OCI-LY7 (cell line): ENCODE measurements around the gene IQGAP2. TPM values are rescaled to one million over a fixed set of nuclear protein-coding genes. Genes with fewer than 3 reads are reported as not detected.

Experiments
- BruUV-seq: library from RNA; stranded (reverse); fragments of 400-500 nt; replicated peaks from 2 replicates; lab custom pipeline; 2021; lab: Mats Ljungman, UMichigan
- CTCF ChIA-PET: fragments of 300-600 bp; sonication (Branson Sonifier 250); formaldehyde crosslinking; loops from one replicate; lab custom pipeline; 2022; ENCODE audit warnings: antibody characterized with exemption; ENCODE audit not compliant: unreplicated experiment; lab: Charles Lee
- POLR2A ChIA-PET: fragments of 300-600 bp; sonication (Branson Sonifier 250); formaldehyde crosslinking; loops from one replicate; lab custom pipeline; 2022; ENCODE audit warnings: antibody characterized with exemption; lab: Charles Lee
- DNase-seq: peaks from one replicate; pipeline ENCODE4 v3.0.0-alpha.2; 2015; ENCODE audit warnings: low spot score
- H2AFZ ChIP-seq: fragments of 200-600 bp; sonication (generic), shearing (Covaris generic); 2 replicates; pipeline ENCODE4 v1.6.1; 2014; ENCODE audit warnings: mild to moderate bottlenecking, antibody characterized with exemption, low read length, moderate library complexity
- H3K27ac ChIP-seq: fragments of 200-600 bp; sonication (generic); 2 replicates; pipeline ENCODE4 v1.5.1; 2014; ENCODE audit warnings: mixed run types, low read depth, mild to moderate bottlenecking, moderate library complexity, low read length, inconsistent platforms; ENCODE audit not compliant: poor library complexity, severe bottlenecking
- H3K36me3 ChIP-seq: fragments of 200-600 bp; sonication (generic); 2 replicates; pipeline ENCODE4 v1.6.1; 2014; ENCODE audit warnings: mild to moderate bottlenecking, antibody characterized with exemption, low read length, moderate library complexity, mixed read lengths; ENCODE audit not compliant: insufficient read depth
- H3K4me1 ChIP-seq: fragments of 200-600 bp; sonication (generic); 2 replicates; pipeline ENCODE4 v1.5.1; 2014; ENCODE audit warnings: mild to moderate bottlenecking, low read length; ENCODE audit not compliant: insufficient read depth, poor library complexity, severe bottlenecking
- H3K4me2 ChIP-seq: fragments of 200-600 bp; sonication (generic); 2 replicates; pipeline ENCODE4 v1.6.1; 2014; ENCODE audit warnings: mild to moderate bottlenecking, low read length
- H3K4me3 ChIP-seq: fragments of 200-600 bp; sonication (generic); 2 replicates; pipeline ENCODE4 v1.5.1; 2014; ENCODE audit warnings: mild to moderate bottlenecking, low read depth, low read length; ENCODE audit not compliant: poor library complexity, severe bottlenecking
- H3K79me2 ChIP-seq: fragments of 200-600 bp; sonication (generic); 2 replicates; pipeline ENCODE4 v1.6.1; 2016; ENCODE audit warnings: low read depth, mild to moderate bottlenecking, low read length, moderate library complexity, mixed read lengths; ENCODE audit not compliant: insufficient read depth
- H3K9me2 ChIP-seq: fragments of 200-600 bp; sonication (generic); 2 replicates; pipeline ENCODE4 v1.6.1; 2016; ENCODE audit warnings: mild to moderate bottlenecking, low read length, mixed read lengths; ENCODE audit not compliant: insufficient read depth
- H3K9me3 ChIP-seq: fragments of 200-600 bp; sonication (generic); 2 replicates; pipeline ENCODE4 v1.6.1; 2014; ENCODE audit warnings: mild to moderate bottlenecking, mixed run types, low read length, mixed read lengths
- H4K20me1 ChIP-seq: fragments of 200-600 bp; sonication (generic); 2 replicates; pipeline ENCODE4 v1.6.1; 2014; ENCODE audit warnings: mild to moderate bottlenecking, antibody characterized with exemption, low read length, moderate library complexity, mixed read lengths; ENCODE audit not compliant: insufficient read depth
- CTCF ChIP-seq: fragments of 200-600 bp; sonication (generic); conservative IDR thresholded peaks from 2 replicates; pipeline ENCODE4 v1.5.1; 2014; ENCODE audit warnings: mild to moderate bottlenecking, antibody characterized with exemption, low read length, moderate library complexity, mixed read lengths
- EZH2phosphoT487 ChIP-seq: fragments of 200-600 bp; sonication (generic); IDR thresholded peaks from 2 replicates; pipeline ENCODE4 v1.6.1; 2018; ENCODE audit warnings: low read depth, borderline replicate concordance, mild to moderate bottlenecking, mixed run types, antibody characterized with exemption, low read length, moderate library complexity, mixed read lengths
- intact Hi-C: fragments of 100-400 bp; cut with micrococcal nuclease; formaldehyde crosslinking; loops from one replicate; pipeline ENCODE4 v1.10.0; 2022; ENCODE audit not compliant: unreplicated experiment
- total RNA-seq, 2 experiments: library from RNA; depleted of rRNA in 1 of 2; stranded (reverse); fragments of >200 nt in 1 of 2; shearing (Covaris generic) in 1 of 2; gene quantifications; 2 replicates each; pipeline ENCODE4 v1.2.3, GENCODE V29; 2014 to 2022

Gene IQGAP2
- total RNA-seq, 2 experiments from 2014 or later = 30.0 to 50.2 TPM

GRCh38 chr5:76371960-76372322 is 31.1 kb upstream of the IQGAP2 start:
- BruUV-seq = no TSS peak
- intact Hi-C loops = no loop called here
- no peak overlapping the region for H3K27ac ChIP-seq
- no peaks in the 10 kb centered on the region for H3K79me2 ChIP-seq
- ChIA-PET CTCF (no interaction called here), POLR2A (interaction anchor here (0.5 kb wide), 1 partner anchor 10 kb away, joined by 5 read pairs; no protein-coding TSS in a partner anchor)
- TF ChIP-seq CTCF = no peak
- no peak for TF ChIP-seq EZH2phosphoT487
- 0 out of 2 replicates have a peak, but pooled peaks cover 3% of the 10 kb centered on the region for H3K36me3 ChIP-seq
- no peak overlapping the region for H3K4me2 ChIP-seq
- H4K20me1 ChIP-seq = no peaks in the 10 kb centered on the region
- H3K4me3 ChIP-seq = no peak overlapping the region
- H3K9me2 ChIP-seq = no peaks in the 10 kb centered on the region
- no peak for DNase-seq
- H3K4me1 ChIP-seq = peaks cover 46% of the 10 kb centered on the region
- H3K9me3 ChIP-seq = no peaks in the 10 kb centered on the region
- H2AFZ ChIP-seq = peak overlapping the region; percentile 74; the same call in 1 of the 2 replicates

- Histone ChIP-seq H3K4me1 (peaks cover 46% of the 10 kb centered on the region), H2AFZ (peak overlapping the region; percentile 74), H4K20me1 (no peaks in the 10 kb centered on the region), H3K27ac (no peak overlapping the region), H3K9me3 (no peaks in the 10 kb centered on the region), H3K4me3 (no peak overlapping the region), H3K79me2 (no peaks in the 10 kb centered on the region), H3K36me3 (0 out of 2 replicates have a peak, but pooled peaks cover 3% of the 10 kb centered on the region), H3K4me2 (no peak overlapping the region), H3K9me2 (no peaks in the 10 kb centered on the region)
- BruUV-seq = no TSS peak
- CTCF ChIA-PET = no interaction called here
- POLR2A ChIA-PET = interaction anchor here (0.5 to 1.2 kb wide), 3 partner anchors 9 to 274 kb away, joined by 4 to 5 read pairs (median 5); no protein-coding TSS in a partner anchor
- intact Hi-C loops = no loop called here
- DNase-seq = no peak
- no peak for TF ChIP-seq CTCF
- no peak for TF ChIP-seq EZH2phosphoT487
Observed at GRCh38 chr5:76372323-76373054, 30.6 kb upstream of the IQGAP2 start.
